ENCODE data around the gene HTR2C. TPM values are rescaled to one million over a fixed set of nuclear protein-coding genes. Genes with fewer than 3 reads are reported as not detected.

HTR2C gene
- total and polyA plus RNA-seq, 9 donors, result not detected

GRCh38 chrX:114709406-114709805 lies 125.5 kb downstream of the HTR2C start:
- WGBS, 3 donors, result 16 to 23% (median 17%) methylated on average over 1 of the region's 1 CpG
- Histone ChIP-seq H3K9me3 (no peaks in the 10 kb centered on the region), H3K36me3 (no peaks in the 10 kb centered on the region), H3K4me3 (no peak overlapping the region), H3K27ac (no peak overlapping the region), H3K4me1 (ENCODE audit: insufficient read depth) (no peaks in the 10 kb centered on the region), H3K27me3 (no peaks in the 10 kb centered on the region)
- intact Hi-C loops (cut with DNase I), result no loop called here
- no peak for TF ChIP-seq CTCF (IDR thresholded peaks at IDR 0.05)
- TF ChIP-seq EP300 (IDR thresholded peaks at IDR 0.05), result no peak
- TF ChIP-seq POLR2A (IDR thresholded peaks at IDR 0.05), result no peak
- no peak for DNase-seq

DNA sequence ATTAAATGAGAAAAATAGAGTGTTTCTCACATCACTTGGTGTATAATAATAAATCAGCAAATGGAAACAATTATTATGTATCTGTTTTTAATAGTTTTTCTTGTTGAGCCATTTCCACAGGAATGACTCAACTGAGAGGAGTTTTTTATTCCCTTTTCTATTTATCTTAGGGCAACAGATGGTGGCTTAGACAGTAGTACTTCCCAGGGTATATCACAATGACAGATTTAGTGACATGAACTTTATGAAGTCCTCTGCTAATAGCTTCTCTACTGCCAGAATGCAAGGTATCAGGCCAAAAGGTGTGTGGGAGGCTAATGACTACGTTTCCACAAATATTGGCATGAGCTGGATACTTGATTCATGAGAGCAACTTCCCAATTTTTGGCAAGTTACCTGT lies 126.7 kb downstream of the HTR2C start:
- H3K36me3 ChIP-seq, result no peaks in the 10 kb centered on the region
- no peaks in the 10 kb centered on the region for H3K27me3 ChIP-seq
- TF ChIP-seq CTCF (IDR thresholded peaks at IDR 0.05) (no peak), EP300 (IDR thresholded peaks at IDR 0.05) (no peak), POLR2A (IDR thresholded peaks at IDR 0.05) (no peak)
- H3K9me3 ChIP-seq, result no peaks in the 10 kb centered on the region
- no peaks in the 10 kb centered on the region for H3K4me1 ChIP-seq (ENCODE audit: insufficient read depth)
- intact Hi-C loops (cut with DNase I), result no loop called here
- no peak for DNase-seq
- WGBS, 3 donors, result 5 to 20% (median 7%) methylated on average over 1 of the region's 1 CpG
- H3K27ac ChIP-seq, result no peak overlapping the region
- H3K4me3 ChIP-seq, result no peak overlapping the region

- Histone ChIP-seq H3K9me3 (no peaks in the 10 kb centered on the region), H3K27me3 (no peaks in the 10 kb centered on the region), H3K4me3 (no peak overlapping the region), H3K27ac (no peak overlapping the region), H3K4me1 (ENCODE audit: insufficient read depth) (no peaks in the 10 kb centered on the region), H3K36me3 (no peaks in the 10 kb centered on the region)
- WGBS, 3 donors, result 65 to 75% (median 74%) methylated on average over 3 of the region's 3 CpGs
- no peak for TF ChIP-seq CTCF (IDR thresholded peaks at IDR 0.05)
- TF ChIP-seq POLR2A (IDR thresholded peaks at IDR 0.05), result no peak
- TF ChIP-seq EP300 (IDR thresholded peaks at IDR 0.05), result no peak
- no peak for DNase-seq
- intact Hi-C loops (cut with DNase I), result no loop called here
Measured at GRCh38 chrX:114712466-114712865, 128.6 kb downstream of the HTR2C start.

DNA sequence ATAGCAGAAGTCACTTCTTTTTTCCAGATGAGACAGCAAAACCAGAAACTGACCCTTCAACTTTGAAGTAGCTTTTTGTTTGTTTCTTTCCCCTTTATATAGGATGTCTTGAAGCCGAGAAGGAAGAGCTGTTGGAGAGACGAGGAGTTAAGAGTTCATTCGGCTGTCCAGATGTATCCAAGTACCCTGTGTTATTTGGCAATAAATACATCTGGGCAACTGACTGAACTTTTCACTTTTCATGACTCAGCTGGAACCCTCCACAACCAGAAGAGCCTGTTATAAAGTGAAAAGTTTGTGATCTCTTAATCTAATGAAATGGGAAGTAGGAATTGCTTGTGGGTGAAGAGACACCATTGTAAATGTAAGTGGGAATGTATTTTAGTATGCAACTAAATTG lies 131.2 kb downstream of the HTR2C start:
- Histone ChIP-seq H3K36me3 (no peaks in the 10 kb centered on the region), H3K9me3 (no peaks in the 10 kb centered on the region), H3K4me3 (no peak overlapping the region), H3K27me3 (no peaks in the 10 kb centered on the region), H3K4me1 (ENCODE audit: insufficient read depth) (no peaks in the 10 kb centered on the region), H3K27ac (no peak overlapping the region)
- DNase-seq, result no peak
- TF ChIP-seq EP300 (IDR thresholded peaks at IDR 0.05) (no peak), POLR2A (IDR thresholded peaks at IDR 0.05) (no peak), CTCF (IDR thresholded peaks at IDR 0.05) (no peak)
- WGBS, 3 donors, result 51 to 70% (median 52%) methylated on average over 3 of the region's 3 CpGs
- intact Hi-C loops (cut with DNase I), result no loop called here

DNA sequence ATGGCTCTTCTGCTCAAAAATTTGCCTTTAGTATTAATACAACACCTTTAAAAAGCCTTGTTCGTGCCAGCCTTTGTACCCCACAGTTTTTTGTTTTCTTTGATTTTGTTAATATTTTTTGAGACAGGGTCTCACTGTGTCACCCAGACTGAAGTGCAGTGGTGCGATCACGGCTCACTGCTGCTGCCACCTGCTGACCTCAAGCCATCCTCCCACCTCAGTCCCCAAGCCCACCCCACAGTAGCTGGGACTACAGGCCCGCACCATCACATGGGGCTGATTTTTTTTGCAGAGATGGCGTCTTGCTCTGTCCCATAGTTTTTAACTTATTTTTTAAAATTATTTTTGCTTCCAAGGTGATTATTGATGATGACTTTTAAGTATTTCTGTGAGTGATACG lies 134.0 kb downstream of the HTR2C start:
- DNase-seq, result no peak
- no peaks in the 10 kb centered on the region for H3K4me1 ChIP-seq (ENCODE audit: insufficient read depth)
- H3K27me3 ChIP-seq, result no peaks in the 10 kb centered on the region
- no peaks in the 10 kb centered on the region for H3K36me3 ChIP-seq
- no peaks in the 10 kb centered on the region for H3K9me3 ChIP-seq
- intact Hi-C loops (cut with DNase I), result no loop called here
- H3K4me3 ChIP-seq, result no peak overlapping the region
- WGBS, 3 donors, result 36 to 48% (median 40%) methylated on average over 6 of the region's 6 CpGs
- TF ChIP-seq POLR2A (IDR thresholded peaks at IDR 0.05), result no peak
- no peak for TF ChIP-seq EP300 (IDR thresholded peaks at IDR 0.05)
- TF ChIP-seq CTCF (IDR thresholded peaks at IDR 0.05), result no peak
- H3K27ac ChIP-seq, result no peak overlapping the region

All from ovary (tissue), 9 donors.